HEK293 (cell line): Measurements from ENCODE around the gene MRTFA.
"Not testable (repeated sequence)": the region's sequence is repeated elsewhere in the genome, so short reads cannot be mapped to it uniquely, and the experiment has no call there.

Experiments used
- CTCF ChIA-PET: fragments of 350-600 bp; formaldehyde crosslinking; extraction: SDS; loops from one replicate; lab custom pipeline; 2021; ENCODE audit warnings: antibody characterized with exemption; lab: Yijun Ruan, JAX
- POLR2A ChIA-PET: fragments of 300-600 bp; formaldehyde crosslinking; extraction: SDS; loops from one replicate; lab custom pipeline; 2020; ENCODE audit warnings: antibody characterized with exemption, inconsistent platforms; lab: Yijun Ruan, JAX
- H3K27ac ChIP-seq: fragments of 200-500 bp; sonication (Bioruptor generic); 2 replicates; pipeline ENCODE4 v1.5.1; 2014; ENCODE audit warnings: low read depth, low read length, control low read depth, inconsistent platforms; ENCODE audit errors: extremely low read depth
- H3K36me3 ChIP-seq, 2 experiments: fragments of 200-500 bp in 1 of 2; sonication (Bioruptor generic) in 1 of 2; 1 replicate in 1 of 2; 2 replicates in 1 of 2; pipeline ENCODE4 v1.5.1; 2014 to 2017; ENCODE audit warnings: inconsistent platforms in 2 of 2, low read length in 2 of 2; ENCODE audit not compliant: control insufficient read depth in 2 of 2, insufficient read depth in 1 of 2
- H3K4me1 ChIP-seq: fragments of 200-500 bp; sonication (Bioruptor generic); 2 replicates; pipeline ENCODE4 v1.5.1; 2014; ENCODE audit warnings: mild to moderate bottlenecking, low read length, inconsistent platforms; ENCODE audit not compliant: control insufficient read depth, insufficient read depth
- H3K4me3 ChIP-seq: 2 replicates; pipeline ENCODE4 v1.5.1; 2011; ENCODE audit warnings: low read depth, mild to moderate bottlenecking, control low read depth, low read length, moderate library complexity
- H3K9me3 ChIP-seq: fragments of 200-500 bp; sonication (Bioruptor generic); 2 replicates; pipeline ENCODE4 v1.5.1; 2014; ENCODE audit warnings: low read depth, low read length, inconsistent platforms; ENCODE audit not compliant: control insufficient read depth, insufficient read depth
- FEZF1 ChIP-seq: fragments of 450-650 bp; formaldehyde crosslinking; IDR thresholded peaks from 2 replicates; pipeline ENCODE4 v1.5.1; 2016; ENCODE audit warnings: missing biosample characterization, missing genetic modification characterization
- HOXA7 ChIP-seq: sonication (generic); formaldehyde crosslinking; IDR thresholded peaks from 2 replicates; pipeline ENCODE4 v1.8.1; 2022; ENCODE audit warnings: missing genetic modification reagents, borderline replicate concordance
- MYNN ChIP-seq: fragments of 450-650 bp; formaldehyde crosslinking; IDR thresholded peaks from 2 replicates; pipeline ENCODE4 v1.5.1; 2016; ENCODE audit warnings: missing biosample characterization, missing genetic modification characterization, borderline replicate concordance
- PRDM1 ChIP-seq: fragments of 450-650 bp; formaldehyde crosslinking; IDR thresholded peaks from 2 replicates; pipeline ENCODE4; 2016; ENCODE audit warnings: missing biosample characterization, missing genetic modification characterization
- ZNF157 ChIP-seq: fragments of 450-650 bp; formaldehyde crosslinking; IDR thresholded peaks from 2 replicates; pipeline ENCODE4 v1.5.1; 2016; ENCODE audit warnings: missing biosample characterization, missing genetic modification characterization
- ZNF214 ChIP-seq: fragments of 450-650 bp; formaldehyde crosslinking; IDR thresholded peaks from 2 replicates; pipeline ENCODE4 v1.5.1; 2017; ENCODE audit warnings: missing biosample characterization, mild to moderate bottlenecking, missing genetic modification characterization, borderline replicate concordance
- ZNF341 ChIP-seq: fragments of 450-650 bp; formaldehyde crosslinking; IDR thresholded peaks from 2 replicates; pipeline ENCODE4; 2016; ENCODE audit warnings: low read depth, missing biosample characterization, missing genetic modification characterization
- ZNF366 ChIP-seq: fragments of 450-650 bp; formaldehyde crosslinking; conservative IDR thresholded peaks from 2 replicates; pipeline ENCODE4 v1.5.1; 2016; ENCODE audit warnings: missing biosample characterization, missing genetic modification characterization
- ZNF416 ChIP-seq: fragments of 450-650 bp; formaldehyde crosslinking; IDR thresholded peaks from 2 replicates; pipeline ENCODE4 v1.5.1; 2016; ENCODE audit warnings: missing biosample characterization, missing genetic modification characterization
- ZNF529 ChIP-seq: fragments of 450-650 bp; formaldehyde crosslinking; IDR thresholded peaks from 2 replicates; pipeline ENCODE4 v1.5.1; 2017; ENCODE audit warnings: missing genetic modification characterization, missing biosample characterization; ENCODE audit not compliant: insufficient replicate concordance
- ZNF580 ChIP-seq: fragments of 450-650 bp; formaldehyde crosslinking; IDR thresholded peaks from 2 replicates; pipeline ENCODE4 v1.5.1; 2016; ENCODE audit warnings: missing biosample characterization, missing genetic modification characterization
- ZNF610 ChIP-seq: fragments of 450-650 bp; formaldehyde crosslinking; IDR thresholded peaks from 2 replicates; pipeline ENCODE4 v1.5.1; 2016; ENCODE audit warnings: missing biosample characterization, missing genetic modification characterization, borderline replicate concordance
- ZNF777 ChIP-seq: fragments of 450-650 bp; formaldehyde crosslinking; IDR thresholded peaks from 2 replicates; pipeline ENCODE4 v1.5.1; 2017; ENCODE audit warnings: missing biosample characterization, missing genetic modification characterization, borderline replicate concordance
- TF ChIP-seq, protein P1 (sequence below): fragments of 450-650 bp; formaldehyde crosslinking; optimal IDR thresholded peaks from 2 replicates; pipeline ENCODE3; 2016; ENCODE audit warnings: missing biosample characterization, mild to moderate bottlenecking, missing genetic modification characterization
- TF ChIP-seq, protein P2 (sequence below): fragments of 450-650 bp; formaldehyde crosslinking; IDR thresholded peaks from 2 replicates; pipeline ENCODE4 v1.5.1; 2016; ENCODE audit warnings: missing biosample characterization, missing genetic modification characterization

Gene MRTFA

GRCh38 chr22:40603088-40603605, 33.4 kb downstream of the MRTFA start (continued):
- TF ChIP-seq ZNF157, result no peak
- TF ChIP-seq ZNF341 (tag by site-specific recombination), result no peak
- no peak for TF ChIP-seq ZNF529 (tag by site-specific recombination)

DNA sequence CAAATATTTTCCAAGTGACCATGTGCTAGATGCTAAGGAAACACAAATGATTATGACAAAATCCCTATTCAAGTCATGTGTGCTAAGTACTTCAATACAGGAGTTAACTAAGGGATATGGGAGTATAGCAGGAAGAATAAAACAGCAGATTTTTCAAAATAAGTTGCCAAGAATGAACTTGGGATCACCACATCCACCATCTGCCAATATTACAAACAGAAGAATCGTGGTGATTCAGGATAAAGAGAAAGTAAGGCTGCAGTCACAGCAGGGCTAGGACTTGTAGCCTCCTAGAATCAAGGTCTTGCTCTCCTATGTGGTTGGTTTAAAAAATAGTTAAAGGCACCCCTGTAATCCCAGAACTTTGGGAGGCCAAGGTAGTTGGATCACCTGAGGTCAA, 34.3 kb downstream of the MRTFA start:
- POLR2A ChIA-PET, result no interaction called here
- TF ChIP-seq ZNF610 (tag by site-specific recombination), result no peak
- no peak for TF ChIP-seq ZNF580 (tag by site-specific recombination)
- TF ChIP-seq ZNF366, result no peak
- TF ChIP-seq, protein P1, sequence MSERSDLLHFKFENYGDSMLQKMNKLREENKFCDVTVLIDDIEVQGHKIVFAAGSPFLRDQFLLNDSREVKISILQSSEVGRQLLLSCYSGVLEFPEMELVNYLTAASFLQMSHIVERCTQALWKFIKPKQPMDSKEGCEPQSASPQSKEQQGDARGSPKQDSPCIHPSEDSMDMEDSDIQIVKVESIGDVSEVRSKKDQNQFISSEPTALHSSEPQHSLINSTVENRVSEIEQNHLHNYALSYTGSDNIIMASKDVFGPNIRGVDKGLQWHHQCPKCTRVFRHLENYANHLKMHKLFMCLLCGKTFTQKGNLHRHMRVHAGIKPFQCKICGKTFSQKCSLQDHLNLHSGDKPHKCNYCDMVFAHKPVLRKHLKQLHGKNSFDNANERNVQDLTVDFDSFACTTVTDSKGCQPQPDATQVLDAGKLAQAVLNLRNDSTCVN (tag by site-specific recombination), result peak; percentile 9
- no peak for TF ChIP-seq MYNN (tag by site-specific recombination)
- no peak overlapping the region for H3K27ac ChIP-seq
- H3K9me3 ChIP-seq, result no peaks in the 10 kb centered on the region
- H3K4me3 ChIP-seq, result no peak overlapping the region
- peaks cover 43% of the 10 kb centered on the region for H3K4me1 ChIP-seq
- CTCF ChIA-PET, result interaction anchor here (0.9 to 1.5 kb wide), 2 partner anchors 78 to 296 kb away, joined by 3 to 5 read pairs; no protein-coding TSS in a partner anchor
- H3K36me3 ChIP-seq, result no peaks in the 10 kb centered on the region; a peak in 1 of 3 replicates

DNA sequence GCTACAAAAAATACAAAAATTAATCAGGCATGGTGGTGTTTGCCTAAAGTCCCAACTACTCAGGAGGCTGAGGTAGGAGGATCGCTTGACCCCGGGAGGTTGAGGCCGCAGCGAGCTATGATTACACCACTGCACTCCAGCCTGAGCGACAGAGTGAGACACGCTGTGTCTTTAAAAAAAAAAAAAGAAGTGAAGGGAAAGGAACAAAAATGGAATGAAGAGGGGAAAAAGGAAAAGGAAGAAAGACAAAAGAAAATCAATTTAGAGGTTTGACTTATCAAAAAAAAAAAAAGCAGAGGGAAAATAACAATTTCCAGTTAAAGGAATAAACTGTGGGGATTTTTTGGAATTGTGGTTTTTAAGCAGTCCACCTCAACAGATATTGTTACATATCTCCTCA, 36.8 kb downstream of the MRTFA start:
- POLR2A ChIA-PET, result interaction anchor here (0.6 to 0.7 kb wide), 2 partner anchors 36 to 1396 kb away, joined by 3 to 4 read pairs; no protein-coding TSS in a partner anchor
- peaks cover 28% of the 10 kb centered on the region for H3K4me1 ChIP-seq
- H3K27ac ChIP-seq, result no peak overlapping the region
- TF ChIP-seq ZNF529 (tag by site-specific recombination), result no peak
- TF ChIP-seq ZNF777, result no peak
- peak; percentile 33; the same call in 1 of the 2 replicates for TF ChIP-seq ZNF366
- no peak for TF ChIP-seq HOXA7
- no peak for TF ChIP-seq FEZF1 (tag by site-specific recombination)
- peak; percentile 79 for TF ChIP-seq PRDM1 (tag by site-specific recombination)
- no peak for TF ChIP-seq ZNF416 (tag by site-specific recombination)
- TF ChIP-seq ZNF214 (tag by site-specific recombination), result no peak
- CTCF ChIA-PET, result interaction anchor here (0.6 kb wide), 1 partner anchor 19 kb away, joined by 3 read pairs; no protein-coding TSS in a partner anchor
- no peaks in the 10 kb centered on the region for H3K9me3 ChIP-seq
- no peaks in the 10 kb centered on the region; a peak in 1 of 3 replicates for H3K36me3 ChIP-seq
- H3K4me3 ChIP-seq, result no peak overlapping the region

DNA sequence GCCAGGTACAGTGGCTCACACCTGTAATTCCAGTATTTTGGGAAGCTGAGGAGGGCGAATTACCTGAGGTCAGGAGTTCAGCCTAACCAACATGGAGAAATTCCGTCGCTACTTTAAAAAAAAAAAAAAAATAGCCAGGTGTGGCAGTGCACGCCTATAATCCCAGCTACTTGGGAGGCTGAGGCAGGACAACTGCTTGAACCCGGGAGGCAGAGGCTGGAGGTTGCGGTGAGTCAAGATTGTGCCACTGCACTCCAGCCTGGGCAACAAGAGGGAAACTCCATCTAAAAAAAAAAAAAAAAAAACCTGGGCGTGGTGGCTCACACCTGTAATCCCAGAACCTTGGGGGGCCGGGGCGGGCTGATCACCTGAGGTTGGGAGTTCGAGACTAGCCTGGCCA, 37.8 kb downstream of the MRTFA start:
- H3K27ac ChIP-seq, H3K9me3 ChIP-seq, CTCF ChIA-PET, H3K36me3 ChIP-seq, POLR2A ChIA-PET, H3K4me3 ChIP-seq: not testable (repeated sequence)
- peaks cover 36% of the 10 kb centered on the region for H3K4me1 ChIP-seq
- TF ChIP-seq, protein P2, sequence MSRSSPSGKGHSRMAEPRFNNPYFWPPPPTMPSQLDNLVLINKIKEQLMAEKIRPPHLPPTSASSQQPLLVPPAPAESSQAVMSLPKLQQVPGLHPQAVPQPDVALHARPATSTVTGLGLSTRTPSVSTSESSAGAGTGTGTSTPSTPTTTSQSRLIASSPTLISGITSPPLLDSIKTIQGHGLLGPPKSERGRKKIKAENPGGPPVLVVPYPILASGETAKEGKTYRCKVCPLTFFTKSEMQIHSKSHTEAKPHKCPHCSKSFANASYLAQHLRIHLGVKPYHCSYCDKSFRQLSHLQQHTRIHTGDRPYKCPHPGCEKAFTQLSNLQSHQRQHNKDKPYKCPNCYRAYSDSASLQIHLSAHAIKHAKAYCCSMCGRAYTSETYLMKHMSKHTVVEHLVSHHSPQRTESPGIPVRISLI (tag by site-specific recombination), result peak; percentile 60; the same call in 1 of the 2 replicates
